Smooth muscle cell (in vitro differentiated cells): ENCODE results near the gene LDLRAD4. TPM values are rescaled to one million over a fixed set of nuclear protein-coding genes. Genes with fewer than 3 reads are reported as not detected.
A peak's percentile ranks its signal among the peaks of the same experiment; 100 is the strongest.

Experiments used
- DNase-seq: peaks from one replicate; lab custom pipeline; 2025; ENCODE audit not compliant: unreplicated experiment; lab: John Stamatoyannopoulos, UW
- H2AFZ ChIP-seq: fragments of 200-600 bp; sonication (generic); 2 replicates; pipeline ENCODE4 v1.6.0; 2016; ENCODE audit warnings: antibody characterized with exemption, low read depth, mild to moderate bottlenecking
- H3F3A ChIP-seq: fragments of 200-600 bp; sonication (generic); 2 replicates; pipeline ENCODE4 v1.6.0; 2017; ENCODE audit warnings: antibody characterized with exemption, low read depth
- H3K27ac ChIP-seq: fragments of 200-600 bp; sonication (generic); 2 replicates; pipeline ENCODE4 v1.5.1; 2016; ENCODE audit warnings: low read depth, mild to moderate bottlenecking
- H3K27me3 ChIP-seq: fragments of 200-600 bp; sonication (generic); 2 replicates; pipeline ENCODE4 v1.6.1; 2016; ENCODE audit warnings: low read depth, mild to moderate bottlenecking
- H3K36me3 ChIP-seq: fragments of 200-600 bp; sonication (generic); 2 replicates; pipeline ENCODE4 v1.5.1; 2016; ENCODE audit warnings: low read depth
- H3K4me1 ChIP-seq: fragments of 200-600 bp; sonication (generic); 2 replicates; pipeline ENCODE4 v1.5.1; 2016; ENCODE audit warnings: low read depth
- H3K4me2 ChIP-seq: fragments of 200-600 bp; sonication (generic); 2 replicates; pipeline ENCODE4 v1.6.0; 2016; ENCODE audit warnings: mild to moderate bottlenecking
- H3K4me3 ChIP-seq: fragments of 200-600 bp; sonication (generic); 2 replicates; pipeline ENCODE4 v1.5.1; 2016; ENCODE audit warnings: mild to moderate bottlenecking
- H3K79me2 ChIP-seq: fragments of 200-600 bp; sonication (generic); 2 replicates; pipeline ENCODE4 v1.6.0; 2016; ENCODE audit warnings: low read depth, mild to moderate bottlenecking
- H3K9ac ChIP-seq: fragments of 200-600 bp; sonication (generic); 2 replicates; pipeline ENCODE4 v1.6.0; 2016; ENCODE audit warnings: low read depth
- H3K9me3 ChIP-seq: fragments of 200-600 bp; sonication (generic); replicated peaks from 2 replicates; pipeline ENCODE4 v1.5.1; 2016; ENCODE audit warnings: low read depth
- H4K20me1 ChIP-seq: fragments of 200-600 bp; sonication (generic); 2 replicates; pipeline ENCODE4 v1.6.0; 2016; ENCODE audit warnings: low read depth
- CTCF ChIP-seq: fragments of 200-600 bp; sonication (generic); IDR thresholded peaks from 2 replicates; pipeline ENCODE4 v1.5.1; 2017; ENCODE audit warnings: borderline replicate concordance, mild to moderate bottlenecking, antibody characterized with exemption; ENCODE audit not compliant: insufficient read depth, poor library complexity, severe bottlenecking
- WGBS: methylation state at CpG from one replicate; pipeline ENCODE4 v1.1.7; 2016; ENCODE audit warnings: low lambda C conversion rate; 5-methylcytosine and 5-hydroxymethylcytosine counted together
- polyA plus RNA-seq: library from polyadenylated mRNA; unstranded; fragments of >200 nt; fragmentation: Nextera tagmentation; extraction: Ambion mirVana; gene quantifications from 2 replicates; pipeline ENCODE4 v1.2.1, GENCODE V29; 2016
- total RNA-seq: library from RNA; depleted of rRNA; stranded (reverse); fragments of >200 nt; gene quantifications from 2 replicates; pipeline ENCODE4 v1.2.3, GENCODE V29; 2014

LDLRAD4 gene
- total and polyA plus RNA-seq, 2 experiments from 2014 or later, result 36.2 to 48.3 TPM

- no peak overlapping the region for H3K4me3 ChIP-seq
- H3K4me1 ChIP-seq, result peaks cover 12% of the 10 kb centered on the region
- peaks cover 32% of the 10 kb centered on the region for H3F3A ChIP-seq
- peaks cover 21% of the 10 kb centered on the region for H4K20me1 ChIP-seq
- H3K9ac ChIP-seq, result no peak overlapping the region
- H3K4me2 ChIP-seq, result no peak overlapping the region
- H3K27ac ChIP-seq, result peak overlapping the region; percentile 90
- H3K36me3 ChIP-seq, result no peaks in the 10 kb centered on the region
- DNase-seq, result no peak
- no peaks in the 10 kb centered on the region for H3K27me3 ChIP-seq
- TF ChIP-seq CTCF, result no peak
- H3K79me2 ChIP-seq, result peaks cover 23% of the 10 kb centered on the region
- H3K9me3 ChIP-seq, result no peaks in the 10 kb centered on the region
- H2AFZ ChIP-seq, result no peak overlapping the region
- 92% methylated on average over 7 of the region's 7 CpGs for WGBS
These were observed 73.3 kb downstream of the LDLRAD4 start for GRCh38 chr18:13291745-13292447.

- DNase-seq, result no peak
- WGBS, result 72% methylated on average over 12 of the region's 12 CpGs
- Histone ChIP-seq H3K4me3 (no peak overlapping the region), H3K4me1 (peaks cover 12% of the 10 kb centered on the region), H3K9ac (no peak overlapping the region), H3K27ac (no peak overlapping the region), H3K79me2 (peaks cover 29% of the 10 kb centered on the region), H3K9me3 (no peaks in the 10 kb centered on the region), H4K20me1 (peaks cover 30% of the 10 kb centered on the region), H3K27me3 (no peaks in the 10 kb centered on the region), H3F3A (peaks cover 25% of the 10 kb centered on the region), H3K36me3 (no peaks in the 10 kb centered on the region), H2AFZ (no peak overlapping the region), H3K4me2 (no peak overlapping the region)
- no peak for TF ChIP-seq CTCF
These were observed 74.2 kb downstream of the LDLRAD4 start for GRCh38 chr18:13292736-13293135.

GRCh38 chr18:13294309-13294708 lies 75.7 kb downstream of the LDLRAD4 start:
- Histone ChIP-seq H3K4me1 (peaks cover 12% of the 10 kb centered on the region), H3F3A (peaks cover 12% of the 10 kb centered on the region), H3K4me3 (no peak overlapping the region), H4K20me1 (peaks cover 45% of the 10 kb centered on the region), H3K4me2 (no peak overlapping the region), H3K27ac (no peak overlapping the region), H2AFZ (no peak overlapping the region), H3K79me2 (peaks cover 30% of the 10 kb centered on the region), H3K9me3 (no peaks in the 10 kb centered on the region), H3K27me3 (no peaks in the 10 kb centered on the region), H3K9ac (no peak overlapping the region), H3K36me3 (no peaks in the 10 kb centered on the region)
- no peak for DNase-seq
- WGBS, result 83% methylated on average over 14 of the region's 14 CpGs
- TF ChIP-seq CTCF, result no peak

GRCh38 chr18:13295894-13296293 lies 77.3 kb downstream of the LDLRAD4 start:
- no peak overlapping the region for H3K9ac ChIP-seq
- H3K27me3 ChIP-seq, result no peaks in the 10 kb centered on the region
- no peak overlapping the region for H3K4me3 ChIP-seq
- 94% methylated on average over 16 of the region's 16 CpGs for WGBS
- peaks cover 41% of the 10 kb centered on the region for H3K79me2 ChIP-seq
- peaks cover 61% of the 10 kb centered on the region for H4K20me1 ChIP-seq
- no peaks in the 10 kb centered on the region for H3K36me3 ChIP-seq
- peaks cover 3% of the 10 kb centered on the region for H3K4me1 ChIP-seq
- H2AFZ ChIP-seq, result no peak overlapping the region
- no peak overlapping the region for H3K27ac ChIP-seq
- DNase-seq, result no peak
- no peaks in the 10 kb centered on the region for H3F3A ChIP-seq
- H3K4me2 ChIP-seq, result no peak overlapping the region
- no peak for TF ChIP-seq CTCF
- H3K9me3 ChIP-seq, result no peaks in the 10 kb centered on the region
